GM19035 (cell line): ENCODE data around the gene RNF182.
"Not testable (repeated sequence)": the region's sequence is repeated elsewhere in the genome, so short reads cannot be mapped to it uniquely, and the experiment has no call there.

Experiments used
- ATAC-seq: cut with Tn5 transposase; IDR thresholded peaks from one replicate; pipeline ENCODE4 v1.9.1; 2021; ENCODE audit not compliant: unreplicated experiment

Gene RNF182

GRCh38 chr6:13993416-13993815, 68.7 kb downstream of the RNF182 start:
- ATAC-seq = no peak

- no peak for ATAC-seq
These were observed 73.6 kb downstream of the RNF182 start for GRCh38 chr6:13998356-13998755.

GRCh38 chr6:14000901-14001300, 76.1 kb downstream of the RNF182 start:
- no peak for ATAC-seq

GRCh38 chr6:14001329-14002012, 76.7 kb downstream of the RNF182 start:
- no peak for ATAC-seq

- no peak for ATAC-seq
These were observed 77.6 kb downstream of the RNF182 start for GRCh38 chr6:14002176-14002947.

GRCh38 chr6:14004258-14004657, 79.5 kb downstream of the RNF182 start:
- ATAC-seq = no peak

- ATAC-seq = no peak
These were observed 84.1 kb downstream of the RNF182 start for GRCh38 chr6:14008809-14009208.

- ATAC-seq = no peak
These were observed 84.7 kb downstream of the RNF182 start for GRCh38 chr6:14009431-14009830.

- ATAC-seq = no peak
These were observed 85.5 kb downstream of the RNF182 start for GRCh38 chr6:14010275-14010674.

GRCh38 chr6:14012313-14013030, 87.7 kb downstream of the RNF182 start:
- no peak for ATAC-seq

GRCh38 chr6:14015964-14016363, 91.2 kb downstream of the RNF182 start:
- no peak for ATAC-seq

GRCh38 chr6:14016432-14016831, 91.7 kb downstream of the RNF182 start:
- no peak for ATAC-seq

GRCh38 chr6:14016935-14017625, 92.3 kb downstream of the RNF182 start:
- ATAC-seq = no peak

GRCh38 chr6:14017626-14018475, 93.1 kb downstream of the RNF182 start:
- ATAC-seq = no peak

GRCh38 chr6:14018559-14018958, 93.8 kb downstream of the RNF182 start:
- not testable (repeated sequence) for ATAC-seq

GRCh38 chr6:14020551-14020950, 95.8 kb downstream of the RNF182 start:
- ATAC-seq = no peak

- ATAC-seq = no peak
These were observed 96.7 kb downstream of the RNF182 start for GRCh38 chr6:14021449-14021848.

GRCh38 chr6:14022673-14023072, 97.9 kb downstream of the RNF182 start:
- ATAC-seq = no peak

GRCh38 chr6:14023855-14024254, 99.1 kb downstream of the RNF182 start:
- no peak for ATAC-seq

- ATAC-seq = no peak
These were observed 100.4 kb downstream of the RNF182 start for GRCh38 chr6:14025160-14025559.
